ENCODE data around the gene RELA.
"Not testable (repeated sequence)": the region's sequence is repeated elsewhere in the genome, so short reads cannot be mapped to it uniquely, and the experiment has no call there.

The RELA gene

GRCh38 chr11:65696802-65697552, 34.3 kb upstream of the RELA start:
- in situ Hi-C loops (cut with HindIII; ENCODE audit: low pct_unique_long_range_greater_than_20kb, low sequenced_read_pairs): no loop called here
- DNase-seq (ENCODE audit: low read depth in 1 of 2, low spot score in 1 of 2): no peak

GRCh38 chr11:65695459-65696241, 32.9 kb upstream of the RELA start:
- peak in 1 of 2 experiments; percentile 65 for DNase-seq (ENCODE audit: low read depth in 1 of 2, low spot score in 1 of 2)
- in situ Hi-C loops (cut with HindIII; ENCODE audit: low pct_unique_long_range_greater_than_20kb, low sequenced_read_pairs): no loop called here
- TF ChIP-seq JUND (IDR thresholded peaks at IDR 0.05; ENCODE audit: low read depth): no peak

More at GRCh38 chr11:65696802-65697552, 34.3 kb upstream of the RELA start:
- no peak for TF ChIP-seq JUND (IDR thresholded peaks at IDR 0.05; ENCODE audit: low read depth)

- in situ Hi-C loops (cut with HindIII; ENCODE audit: low pct_unique_long_range_greater_than_20kb, low sequenced_read_pairs): no loop called here
Measured at GRCh38 chr11:65692367-65692766, 29.7 kb upstream of the RELA start.

GRCh38 chr11:65691847-65692246, 29.1 kb upstream of the RELA start:
- in situ Hi-C loops (cut with HindIII; ENCODE audit: low pct_unique_long_range_greater_than_20kb, low sequenced_read_pairs); DNase-seq (ENCODE audit: low read depth in 1 of 2, low spot score in 1 of 2): not testable (repeated sequence)

More at GRCh38 chr11:65692367-65692766, 29.7 kb upstream of the RELA start:
- TF ChIP-seq JUND (IDR thresholded peaks at IDR 0.05; ENCODE audit: low read depth): no peak
- DNase-seq (ENCODE audit: low read depth in 1 of 2, low spot score in 1 of 2): peak in 1 of 2 experiments; percentile 53

GRCh38 chr11:65685981-65686380, 23.3 kb upstream of the RELA start:
- in situ Hi-C loops (cut with HindIII; ENCODE audit: low pct_unique_long_range_greater_than_20kb, low sequenced_read_pairs): no loop called here
- TF ChIP-seq JUND (IDR thresholded peaks at IDR 0.05; ENCODE audit: low read depth): no peak
- no peak for DNase-seq (ENCODE audit: low read depth in 1 of 2, low spot score in 1 of 2)

- DNase-seq (ENCODE audit: low read depth in 1 of 2, low spot score in 1 of 2); in situ Hi-C loops (cut with HindIII; ENCODE audit: low pct_unique_long_range_greater_than_20kb, low sequenced_read_pairs): not testable (repeated sequence)
Measured at GRCh38 chr11:65683480-65683879, 20.8 kb upstream of the RELA start.

GRCh38 chr11:65680192-65680743, 17.6 kb upstream of the RELA start:
- no peak for TF ChIP-seq JUND (IDR thresholded peaks at IDR 0.05; ENCODE audit: low read depth)
- in situ Hi-C loops (cut with HindIII; ENCODE audit: low pct_unique_long_range_greater_than_20kb, low sequenced_read_pairs): no loop called here
- DNase-seq (ENCODE audit: low read depth in 1 of 2, low spot score in 1 of 2): no peak

- in situ Hi-C loops (cut with HindIII; ENCODE audit: low pct_unique_long_range_greater_than_20kb, low sequenced_read_pairs): no loop called here
- no peak for DNase-seq (ENCODE audit: low read depth in 1 of 2, low spot score in 1 of 2)
- TF ChIP-seq JUND (IDR thresholded peaks at IDR 0.05; ENCODE audit: low read depth): no peak
Measured at GRCh38 chr11:65672982-65673381, 10.3 kb upstream of the RELA start.

- in situ Hi-C loops (cut with HindIII; ENCODE audit: low pct_unique_long_range_greater_than_20kb, low sequenced_read_pairs): no loop called here
- DNase-seq (ENCODE audit: low read depth in 1 of 2, low spot score in 1 of 2): no peak
- no peak for TF ChIP-seq JUND (IDR thresholded peaks at IDR 0.05; ENCODE audit: low read depth)
Measured at GRCh38 chr11:65672180-65672860, 9.6 kb upstream of the RELA start.

GRCh38 chr11:65663639-65664200, 1.0 kb upstream of the RELA start:
- no peak for TF ChIP-seq JUND (IDR thresholded peaks at IDR 0.05; ENCODE audit: low read depth)
- DNase-seq (ENCODE audit: low read depth in 1 of 2, low spot score in 1 of 2): no peak
- in situ Hi-C loops (cut with HindIII; ENCODE audit: low pct_unique_long_range_greater_than_20kb, low sequenced_read_pairs): no loop called here

GRCh38 chr11:65662247-65662798, 393 bp downstream of the RELA start:
- TF ChIP-seq JUND (IDR thresholded peaks at IDR 0.05; ENCODE audit: low read depth): no peak
- no peak for DNase-seq (ENCODE audit: low read depth in 1 of 2, low spot score in 1 of 2)
- in situ Hi-C loops (cut with HindIII; ENCODE audit: low pct_unique_long_range_greater_than_20kb, low sequenced_read_pairs): no loop called here

GRCh38 chr11:65661599-65662246, 993 bp downstream of the RELA start:
- no peak for DNase-seq (ENCODE audit: low read depth in 1 of 2, low spot score in 1 of 2)

GRCh38 chr11:65660908-65661307, 1.8 kb downstream of the RELA start:
- in situ Hi-C loops (cut with HindIII; ENCODE audit: low pct_unique_long_range_greater_than_20kb, low sequenced_read_pairs); DNase-seq (ENCODE audit: low read depth in 1 of 2, low spot score in 1 of 2): not testable (repeated sequence)

More at GRCh38 chr11:65661599-65662246, 993 bp downstream of the RELA start:
- TF ChIP-seq JUND (IDR thresholded peaks at IDR 0.05; ENCODE audit: low read depth): no peak
- in situ Hi-C loops (cut with HindIII; ENCODE audit: low pct_unique_long_range_greater_than_20kb, low sequenced_read_pairs): no loop called here
